GM23338 (cell line): ENCODE results near the gene CCDC9B. TPM values are rescaled to one million over a fixed set of nuclear protein-coding genes. Genes with fewer than 3 reads are reported as not detected.

ENCODE experiments used
- ATAC-seq: fragments of 200-7000 bp; cut with Tn5 transposase; 3 replicates; pipeline ENCODE4 v1.9.1; 2020
- DNase-seq: peaks from one replicate; pipeline ENCODE4 v3.0.0-alpha.2; 2015; ENCODE audit warnings: low spot score
- H2AFZ ChIP-seq: fragments of 200-600 bp; sonication (generic); 2 replicates; pipeline ENCODE4 v1.8.0; 2016; ENCODE audit warnings: antibody characterized with exemption, mild to moderate bottlenecking, moderate library complexity
- H3F3A ChIP-seq: fragments of 200-600 bp; sonication (generic); replicated peaks from 2 replicates; pipeline ENCODE4 v1.8.0; 2017; ENCODE audit warnings: antibody characterized with exemption, mixed run types, low read depth
- H3K27ac ChIP-seq: fragments of 200-600 bp; sonication (generic); 2 replicates; pipeline ENCODE4 v1.6.1; 2016; ENCODE audit warnings: low read depth
- H3K27me3 ChIP-seq: fragments of 200-600 bp; sonication (generic); 2 replicates; pipeline ENCODE4 v1.8.0; 2016; ENCODE audit warnings: mild to moderate bottlenecking, mixed run types, moderate library complexity; ENCODE audit not compliant: insufficient read depth
- H3K36me3 ChIP-seq: fragments of 200-600 bp; sonication (generic); 2 replicates; pipeline ENCODE4 v1.8.0; 2016; ENCODE audit warnings: mild to moderate bottlenecking; ENCODE audit not compliant: insufficient read depth
- H3K4me1 ChIP-seq: fragments of 200-600 bp; sonication (generic); 2 replicates; pipeline ENCODE4 v1.8.0; 2016; ENCODE audit warnings: mild to moderate bottlenecking, moderate library complexity; ENCODE audit not compliant: insufficient read depth
- H3K4me2 ChIP-seq: fragments of 200-600 bp; sonication (generic); 2 replicates; pipeline ENCODE4 v1.7.1; 2017; ENCODE audit warnings: mixed run types
- H3K4me3 ChIP-seq: fragments of 200-600 bp; sonication (generic); 2 replicates; pipeline ENCODE4 v1.6.1; 2016; ENCODE audit warnings: mixed run types
- H3K79me2 ChIP-seq: fragments of 200-600 bp; sonication (generic); replicated peaks from 2 replicates; pipeline ENCODE4 v1.8.0; 2017; ENCODE audit warnings: mild to moderate bottlenecking; ENCODE audit not compliant: insufficient read depth
- H3K9me2 ChIP-seq: fragments of 200-600 bp; sonication (generic); 2 replicates; pipeline ENCODE4 v1.8.0; 2017; ENCODE audit not compliant: insufficient read depth
- H4K20me1 ChIP-seq: fragments of 200-600 bp; sonication (generic); replicated peaks from 2 replicates; pipeline ENCODE4 v1.8.0; 2017; ENCODE audit warnings: mild to moderate bottlenecking; ENCODE audit not compliant: insufficient read depth
- H3K27ac Mint-ChIP-seq: 2 replicates; pipeline ENCODE4 v1.8.0; 2020; ENCODE audit warnings: inconsistent platforms, mild to moderate bottlenecking, moderate library complexity, mixed read lengths
- H3K27me3 Mint-ChIP-seq: 3 replicates; pipeline ENCODE4 v1.8.0; 2022; ENCODE audit warnings: low read depth, mild to moderate bottlenecking, moderate library complexity, mixed read lengths, inconsistent platforms; ENCODE audit not compliant: insufficient read depth, poor library complexity
- H3K36me3 Mint-ChIP-seq: 3 replicates; pipeline ENCODE4 v1.8.0; 2021; ENCODE audit warnings: low read depth, mild to moderate bottlenecking, inconsistent platforms, moderate library complexity, mixed read lengths
- H3K4me1 Mint-ChIP-seq: 3 replicates; pipeline ENCODE4 v1.8.0; 2020; ENCODE audit warnings: mild to moderate bottlenecking, inconsistent platforms, mixed read lengths
- H3K4me3 Mint-ChIP-seq: 3 replicates; pipeline ENCODE4 v1.8.0; 2021; ENCODE audit warnings: moderate library complexity, mild to moderate bottlenecking, inconsistent platforms, mixed read lengths
- H3K9me3 Mint-ChIP-seq: 3 replicates; pipeline ENCODE4 v1.8.0; 2020; ENCODE audit warnings: moderate library complexity, mild to moderate bottlenecking, inconsistent platforms, mixed read lengths
- CREB1 ChIP-seq: fragments of 250-450 bp; sonication (Bioruptor Pico); IDR thresholded peaks from 2 replicates; pipeline ENCODE4 v1.5.0; 2020; ENCODE audit warnings: low read depth, mild to moderate bottlenecking, moderate library complexity
- CTCF ChIP-seq, 2 experiments: fragments of 200-600 bp in 1 of 2; sonication (generic) in 1 of 2; conservative IDR thresholded peaks; 2 replicates each; pipeline versions ENCODE4 v1.5.1 to v1.6.1; 2016 to 2017; ENCODE audit warnings: antibody characterized with exemption in 2 of 2, low read depth in 2 of 2, mild to moderate bottlenecking in 2 of 2, moderate library complexity in 1 of 2
- ETS1 ChIP-seq: IDR thresholded peaks from 2 replicates; pipeline ENCODE4 v1.6.1; 2016; ENCODE audit warnings: antibody characterized with exemption
- EZH2phosphoT487 ChIP-seq: fragments of 200-600 bp; sonication (generic); IDR thresholded peaks from one replicate; pipeline ENCODE4 v1.8.1; 2018; ENCODE audit warnings: antibody characterized with exemption; ENCODE audit not compliant: unreplicated experiment
- JUNB ChIP-seq: IDR thresholded peaks from one replicate; pipeline ENCODE4 v1.6.1; 2016; ENCODE audit warnings: antibody characterized with exemption; ENCODE audit not compliant: unreplicated experiment
- NANOG ChIP-seq: IDR thresholded peaks from 2 replicates; pipeline ENCODE4 v1.6.1; 2016; ENCODE audit warnings: antibody characterized with exemption, borderline replicate concordance
- POLR2AphosphoS5 ChIP-seq: IDR thresholded peaks from 2 replicates; pipeline ENCODE4 v1.6.1; 2016; ENCODE audit warnings: antibody characterized with exemption, low read depth
- STAT1 ChIP-seq: IDR thresholded peaks from one replicate; pipeline ENCODE4 v1.6.1; 2016; ENCODE audit warnings: antibody characterized with exemption; ENCODE audit not compliant: unreplicated experiment
- ZNF331 ChIP-seq: fragments of 250-450 bp; sonication (Bioruptor Pico); IDR thresholded peaks from 2 replicates; pipeline ENCODE4 v1.5.0; 2020; ENCODE audit warnings: low read depth, mild to moderate bottlenecking, moderate library complexity
- ZNF462 ChIP-seq: fragments of 250-450 bp; sonication (Bioruptor Pico); IDR thresholded peaks from 2 replicates; pipeline ENCODE4 v1.5.0; 2020; ENCODE audit warnings: mild to moderate bottlenecking, moderate library complexity
- polyA plus RNA-seq: library from polyadenylated mRNA; unstranded; fragments of >200 nt; fragmentation: Nextera tagmentation; extraction: Ambion mirVana; gene quantifications from 2 replicates; pipeline ENCODE4 v1.2.1, GENCODE V29; 2016
- total RNA-seq: library from RNA; depleted of rRNA; stranded (reverse); fragments of >200 nt; shearing (Covaris generic); gene quantifications from 2 replicates; pipeline ENCODE4 v1.2.3, GENCODE V29; 2014
- TF ChIP-seq, protein P1 (sequence below): IDR thresholded peaks from one replicate; pipeline ENCODE4 v1.6.1; 2018; ENCODE audit warnings: antibody characterized with exemption; ENCODE audit not compliant: unreplicated experiment

CCDC9B gene
- total and polyA plus RNA-seq, 2 experiments from 2014 or later, result 0.18 to 0.97 TPM

GRCh38 chr15:40352281-40352901 lies 11.7 kb upstream of the CCDC9B start (continued):
- TF ChIP-seq ETS1 (no peak), ZNF331 (CRISPR knock-in tag) (no peak), CREB1 (CRISPR knock-in tag) (no peak), EZH2phosphoT487 (no peak)

- Mint-ChIP-seq H3K4me3 (no peak overlapping the region), H3K9me3 (no peaks in the 10 kb centered on the region; the same call in 2 of the 3 replicates), H3K27me3 (peaks cover 10% of the 10 kb centered on the region), H3K36me3 (no peaks in the 10 kb centered on the region), H3K4me1 (peaks cover 19% of the 10 kb centered on the region), H3K27ac (no peak overlapping the region)
- H2AFZ ChIP-seq, result no peak overlapping the region
- no peaks in the 10 kb centered on the region for H3K27me3 ChIP-seq
- peaks cover 3% of the 10 kb centered on the region for H3K4me1 ChIP-seq
- ATAC-seq, result no peak
- no peaks in the 10 kb centered on the region for H3K9me2 ChIP-seq
- no peak overlapping the region for H3K4me2 ChIP-seq
- H4K20me1 ChIP-seq, result no peaks in the 10 kb centered on the region
- H3K27ac ChIP-seq, result no peak overlapping the region
- no peaks in the 10 kb centered on the region for H3K36me3 ChIP-seq
- no peaks in the 10 kb centered on the region for H3K79me2 ChIP-seq
- DNase-seq, result no peak
- no peak overlapping the region for H3K4me3 ChIP-seq
- no peaks in the 10 kb centered on the region for H3F3A ChIP-seq
- TF ChIP-seq POLR2AphosphoS5 (no peak), ZNF331 (CRISPR knock-in tag) (no peak), JUNB (no peak), NANOG (no peak), STAT1 (no peak), CREB1 (CRISPR knock-in tag) (no peak), ETS1 (no peak), CTCF (conservative IDR thresholded peaks at IDR 0.05; ENCODE audit: low read depth in 2 of 2) (no peak), ZNF462 (CRISPR knock-in tag) (no peak)
- TF ChIP-seq, protein P1, sequence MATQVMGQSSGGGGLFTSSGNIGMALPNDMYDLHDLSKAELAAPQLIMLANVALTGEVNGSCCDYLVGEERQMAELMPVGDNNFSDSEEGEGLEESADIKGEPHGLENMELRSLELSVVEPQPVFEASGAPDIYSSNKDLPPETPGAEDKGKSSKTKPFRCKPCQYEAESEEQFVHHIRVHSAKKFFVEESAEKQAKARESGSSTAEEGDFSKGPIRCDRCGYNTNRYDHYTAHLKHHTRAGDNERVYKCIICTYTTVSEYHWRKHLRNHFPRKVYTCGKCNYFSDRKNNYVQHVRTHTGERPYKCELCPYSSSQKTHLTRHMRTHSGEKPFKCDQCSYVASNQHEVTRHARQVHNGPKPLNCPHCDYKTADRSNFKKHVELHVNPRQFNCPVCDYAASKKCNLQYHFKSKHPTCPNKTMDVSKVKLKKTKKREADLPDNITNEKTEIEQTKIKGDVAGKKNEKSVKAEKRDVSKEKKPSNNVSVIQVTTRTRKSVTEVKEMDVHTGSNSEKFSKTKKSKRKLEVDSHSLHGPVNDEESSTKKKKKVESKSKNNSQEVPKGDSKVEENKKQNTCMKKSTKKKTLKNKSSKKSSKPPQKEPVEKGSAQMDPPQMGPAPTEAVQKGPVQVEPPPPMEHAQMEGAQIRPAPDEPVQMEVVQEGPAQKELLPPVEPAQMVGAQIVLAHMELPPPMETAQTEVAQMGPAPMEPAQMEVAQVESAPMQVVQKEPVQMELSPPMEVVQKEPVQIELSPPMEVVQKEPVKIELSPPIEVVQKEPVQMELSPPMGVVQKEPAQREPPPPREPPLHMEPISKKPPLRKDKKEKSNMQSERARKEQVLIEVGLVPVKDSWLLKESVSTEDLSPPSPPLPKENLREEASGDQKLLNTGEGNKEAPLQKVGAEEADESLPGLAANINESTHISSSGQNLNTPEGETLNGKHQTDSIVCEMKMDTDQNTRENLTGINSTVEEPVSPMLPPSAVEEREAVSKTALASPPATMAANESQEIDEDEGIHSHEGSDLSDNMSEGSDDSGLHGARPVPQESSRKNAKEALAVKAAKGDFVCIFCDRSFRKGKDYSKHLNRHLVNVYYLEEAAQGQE, result no peak
Observed at GRCh38 chr15:40349163-40349562, 8.4 kb upstream of the CCDC9B start.
